ENCODE data around the gene ARMH3.
"Not testable (repeated sequence)": the region's sequence is repeated elsewhere in the genome, so short reads cannot be mapped to it uniquely, and the experiment has no call there.

The ARMH3 gene

DNA sequence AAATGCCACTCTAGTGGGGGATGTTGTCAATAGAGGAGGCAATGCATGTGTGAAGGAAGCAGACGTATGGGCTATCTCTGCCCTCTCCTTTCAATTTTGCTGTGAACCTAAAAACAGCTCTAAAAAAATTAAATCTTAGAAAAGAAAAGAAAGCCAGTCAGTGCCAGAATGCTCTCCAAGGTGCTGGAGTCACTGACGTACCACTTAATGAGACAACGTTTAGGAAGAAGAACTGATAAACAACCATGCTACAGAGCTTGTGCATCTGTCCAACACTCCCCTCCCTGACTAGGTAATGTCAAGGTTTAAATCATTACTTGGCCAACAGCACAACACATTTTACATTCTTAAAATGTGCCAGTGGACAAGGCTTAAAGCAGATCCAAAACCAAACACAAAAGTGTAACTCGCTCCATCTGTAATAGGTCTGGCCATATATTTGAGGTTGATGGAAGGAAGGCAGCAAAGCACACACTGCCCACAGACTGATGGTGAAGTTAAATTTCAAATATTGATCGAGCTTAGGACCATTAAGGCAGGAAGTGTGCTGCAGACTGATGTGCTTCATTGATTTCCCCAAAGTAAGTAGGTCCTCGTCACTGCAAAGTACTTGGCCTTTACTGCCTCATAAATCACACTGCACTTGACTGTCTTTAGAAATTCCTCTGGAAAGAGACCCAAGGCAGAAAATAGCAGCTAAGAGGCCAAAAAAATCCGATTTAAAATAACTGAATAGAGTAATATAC is 15.5 kb downstream of the ARMH3 start:
- no peak for DNase-seq

DNA sequence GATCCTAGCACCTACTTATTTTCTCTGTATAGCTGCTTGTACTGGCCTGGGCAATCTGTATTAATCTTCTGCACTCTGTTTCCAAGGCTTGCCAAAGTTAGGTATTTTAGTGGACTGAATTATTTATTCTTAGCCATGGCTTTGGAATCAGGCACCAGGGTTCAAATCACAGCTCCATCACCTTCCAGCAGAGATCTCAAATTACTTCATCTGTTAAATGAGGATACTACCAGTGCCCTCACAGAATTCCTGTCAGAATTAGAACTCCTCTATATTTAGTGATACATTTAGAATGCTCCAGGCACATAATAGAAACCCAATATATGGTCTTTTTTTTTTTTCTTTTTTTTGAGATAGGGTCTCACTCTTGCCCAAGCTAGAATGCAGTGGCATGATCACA is 17.6 kb downstream of the ARMH3 start:
- no peak for DNase-seq

DNA sequence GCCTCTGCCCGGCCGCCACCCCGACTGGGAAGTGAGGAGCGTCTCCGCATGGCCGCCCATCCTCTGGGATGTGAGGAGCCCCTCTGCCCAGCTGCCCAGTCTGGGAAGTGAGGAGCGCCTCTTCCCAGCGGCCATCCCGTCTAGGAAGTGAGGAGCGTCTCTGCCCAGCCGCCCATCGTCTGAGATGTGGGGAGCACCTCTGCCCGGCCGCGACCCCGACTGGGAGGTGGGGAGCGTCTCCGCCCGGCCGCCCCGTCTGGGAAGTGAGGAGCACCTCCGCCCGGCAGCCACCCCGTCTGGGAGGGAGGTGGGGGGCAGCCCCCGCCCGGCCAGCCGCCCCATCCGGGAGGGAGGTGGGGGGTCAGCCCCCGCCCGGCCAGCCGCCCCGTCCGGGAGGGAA is 20.2 kb downstream of the ARMH3 start:
- not testable (repeated sequence) for DNase-seq

DNA sequence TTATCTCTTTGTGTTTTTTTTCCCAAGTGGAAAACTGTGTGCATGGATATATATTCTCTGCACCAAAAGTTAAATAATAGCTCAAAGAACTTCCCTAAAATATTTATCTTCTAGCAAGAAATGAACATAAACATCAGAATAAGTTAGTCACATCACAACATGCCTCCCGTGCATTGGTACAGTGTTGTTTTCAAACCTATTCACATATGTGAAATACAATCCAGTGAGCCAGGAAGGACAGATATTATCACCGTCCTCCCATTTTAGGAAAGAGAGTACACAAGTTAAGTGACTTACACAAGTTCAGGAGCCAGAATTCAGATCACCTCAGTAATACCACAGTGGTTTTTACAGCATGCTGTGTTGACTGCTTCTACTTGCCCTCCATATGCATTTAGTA is 22.2 kb downstream of the ARMH3 start:
- DNase-seq, result no peak

DNA sequence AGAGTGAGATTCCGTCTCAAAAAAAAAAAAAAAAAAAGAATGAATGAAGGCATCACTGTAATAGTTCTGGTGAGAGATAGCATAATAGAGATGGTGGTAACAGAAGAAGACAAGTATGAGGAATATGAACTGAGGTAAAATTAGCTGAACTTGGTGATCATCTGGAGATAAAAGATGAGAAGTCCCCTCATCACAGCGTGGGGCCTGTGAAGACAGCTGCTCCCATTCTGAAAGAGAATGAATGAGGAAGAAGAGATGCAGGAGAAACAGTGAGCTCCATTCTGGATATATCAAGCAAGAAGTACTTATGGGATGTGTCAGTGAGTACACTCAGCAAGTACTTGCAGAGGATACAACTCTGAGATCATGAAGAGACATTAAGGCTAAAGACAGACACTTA is 28.7 kb downstream of the ARMH3 start:
- DNase-seq, result no peak

DNA sequence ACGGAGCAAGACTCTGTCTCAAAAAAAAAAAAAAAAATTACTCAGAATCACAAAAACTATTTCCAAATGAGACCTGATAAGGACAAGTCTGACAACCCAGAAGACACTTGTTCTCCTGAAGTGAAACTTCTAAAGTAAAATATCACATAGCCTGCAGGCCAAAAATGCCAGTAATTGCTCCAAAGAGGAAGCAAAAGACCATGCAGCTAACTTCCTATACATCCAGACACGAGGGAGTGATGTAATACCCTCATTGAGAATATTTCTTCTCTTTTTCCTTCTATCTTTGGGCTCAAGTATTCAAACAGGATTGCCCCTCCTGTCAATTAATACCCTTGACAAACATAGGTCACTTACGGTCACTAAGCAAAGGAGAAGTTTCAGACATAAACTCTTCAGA is 31.2 kb downstream of the ARMH3 start:
- no peak for DNase-seq

DNA sequence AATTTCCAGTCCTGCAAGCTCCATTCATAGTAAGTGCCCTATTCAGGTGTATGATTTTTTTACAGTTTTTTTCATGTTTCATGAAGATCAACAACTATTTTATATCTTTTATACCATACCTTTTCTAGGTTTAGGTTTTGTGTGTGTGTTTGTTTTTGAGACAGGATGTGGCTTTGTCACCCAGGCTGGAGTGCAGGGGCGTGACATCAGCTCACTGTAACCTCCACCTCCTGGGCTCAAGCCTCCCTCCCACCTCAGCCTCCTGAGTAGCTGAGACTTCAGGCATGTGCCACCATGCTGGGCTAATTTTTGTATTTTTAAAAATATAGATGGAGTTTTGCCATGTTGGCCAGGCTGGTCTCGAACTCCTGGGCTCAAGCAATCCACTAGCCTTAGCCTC is 35.0 kb downstream of the ARMH3 start:
- DNase-seq, result peak; percentile 7

DNA sequence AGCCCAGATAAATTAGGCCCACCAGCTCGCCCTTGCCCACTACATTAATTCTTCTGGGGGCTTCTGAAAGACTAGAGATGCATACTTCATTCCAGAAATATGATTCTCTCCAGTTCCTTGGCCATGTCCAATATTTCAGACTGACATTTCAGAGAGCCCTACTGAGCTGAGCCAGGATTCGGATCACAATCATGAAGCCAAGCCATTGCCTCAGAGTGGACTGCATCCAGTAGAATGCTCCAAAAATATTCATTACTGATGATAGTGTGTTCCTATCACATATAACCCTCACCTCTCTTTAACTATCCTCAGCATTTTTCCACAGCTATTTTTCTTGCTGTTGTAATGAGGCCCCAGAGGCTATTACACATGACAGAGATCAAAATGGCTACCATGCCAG is 38.7 kb downstream of the ARMH3 start:
- DNase-seq, result no peak

DNA sequence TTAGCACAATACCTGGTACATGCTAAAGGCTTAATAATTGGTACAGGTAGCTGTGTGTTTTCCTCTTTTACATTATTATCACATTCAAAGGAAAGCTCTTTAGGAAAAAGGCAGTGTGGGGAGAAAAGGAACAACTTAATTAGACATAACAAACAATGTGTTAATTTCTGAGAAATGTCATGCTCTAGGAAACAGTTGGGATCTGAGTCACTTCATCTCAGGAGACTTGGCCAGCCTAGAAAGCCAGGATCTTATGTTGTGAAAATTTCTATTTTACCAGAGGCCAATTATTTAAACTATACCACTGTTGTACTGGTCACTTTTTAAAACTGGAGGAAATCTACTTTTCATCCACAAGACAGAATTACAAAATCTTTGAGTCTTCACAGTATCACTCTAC is 39.6 kb downstream of the ARMH3 start:
- DNase-seq, result no peak

DNA sequence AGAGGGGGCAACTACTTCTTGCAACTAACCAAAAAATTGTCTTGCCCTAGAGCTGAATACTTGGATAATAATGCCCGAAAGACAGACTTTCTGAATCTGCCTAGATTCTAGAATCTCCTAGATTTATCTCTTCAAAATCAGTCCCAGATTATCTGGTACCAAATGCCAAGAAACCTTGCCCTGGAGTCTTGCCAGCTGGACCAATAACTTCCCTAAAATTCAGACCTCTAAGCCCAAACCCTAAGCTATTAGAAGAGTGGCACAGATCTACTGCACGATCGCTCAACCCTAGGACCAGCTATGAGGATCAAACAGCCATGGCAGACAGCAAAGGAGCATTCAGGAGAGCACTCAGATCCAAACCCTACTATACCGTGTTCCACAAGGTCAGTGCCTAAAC is 45.0 kb downstream of the ARMH3 start:
- DNase-seq, result no peak

DNA sequence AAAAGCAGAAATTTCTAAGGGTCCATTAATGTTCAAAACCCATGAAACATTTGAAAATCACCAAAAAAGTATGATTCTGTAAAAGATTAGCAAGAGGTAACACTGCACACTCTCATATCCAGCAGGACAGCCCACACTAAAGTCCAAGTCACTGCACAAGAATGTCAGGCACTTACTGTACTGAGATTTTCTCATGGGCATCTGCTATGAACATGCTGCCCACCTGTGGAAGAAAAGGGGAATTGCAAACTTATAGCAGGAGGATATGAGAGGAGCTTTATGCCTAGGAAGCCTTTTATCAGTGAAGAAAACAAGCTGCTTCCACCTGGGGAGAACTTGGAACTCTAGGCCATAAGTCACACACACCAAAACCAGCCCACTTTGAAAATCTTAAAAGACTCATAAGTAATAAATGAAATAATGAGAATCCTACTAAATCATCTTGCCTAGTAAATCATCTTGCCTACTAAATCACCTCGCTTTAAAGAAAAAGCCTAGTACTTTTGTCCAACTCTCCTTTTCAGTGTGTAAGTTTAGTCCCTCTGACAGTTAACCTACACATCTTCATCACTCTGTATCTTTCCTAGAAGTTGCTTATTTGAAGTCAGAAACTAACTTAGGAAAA is 46.1 kb downstream of the ARMH3 start:
- DNase-seq, result peak; percentile 71

DNA sequence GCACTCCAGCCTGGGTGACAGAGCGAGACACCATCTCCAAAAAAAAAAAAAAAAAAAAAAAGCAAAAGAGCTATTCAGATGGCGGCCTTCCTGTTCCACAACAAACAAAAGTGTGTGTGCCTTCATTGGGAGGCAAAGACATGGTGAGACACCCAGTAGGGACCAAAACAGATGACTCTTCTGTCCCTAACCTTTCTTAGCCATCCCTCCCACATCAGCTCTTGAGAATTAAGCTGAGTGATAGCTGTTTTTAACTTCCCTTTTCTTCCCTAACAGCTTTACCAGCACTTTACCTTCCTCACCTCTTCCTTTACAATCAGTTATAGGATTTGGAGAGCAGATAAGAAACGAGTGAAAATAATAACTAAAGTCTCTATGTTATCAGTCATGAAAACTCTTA is 48.2 kb downstream of the ARMH3 start:
- DNase-seq, result no peak

DNA sequence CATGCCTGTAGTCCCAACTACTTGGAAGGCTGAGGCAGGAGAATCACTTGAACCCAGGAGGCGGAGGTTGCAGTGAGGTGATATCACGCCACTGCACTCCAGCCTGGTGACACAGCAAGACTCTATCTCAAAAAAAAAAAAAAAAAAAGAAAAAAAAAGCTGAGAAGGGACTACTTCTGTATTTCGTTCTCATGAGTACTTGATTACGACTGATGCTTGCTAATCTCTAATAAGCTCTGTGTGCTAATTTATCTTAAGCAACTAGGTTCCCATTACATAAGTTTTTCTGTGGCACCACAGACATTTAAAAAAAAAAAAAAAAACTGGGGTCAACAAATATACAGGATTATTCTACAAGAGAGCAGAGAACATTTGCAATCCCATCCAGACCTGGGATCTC is 48.9 kb downstream of the ARMH3 start:
- not testable (repeated sequence) for DNase-seq

DNA sequence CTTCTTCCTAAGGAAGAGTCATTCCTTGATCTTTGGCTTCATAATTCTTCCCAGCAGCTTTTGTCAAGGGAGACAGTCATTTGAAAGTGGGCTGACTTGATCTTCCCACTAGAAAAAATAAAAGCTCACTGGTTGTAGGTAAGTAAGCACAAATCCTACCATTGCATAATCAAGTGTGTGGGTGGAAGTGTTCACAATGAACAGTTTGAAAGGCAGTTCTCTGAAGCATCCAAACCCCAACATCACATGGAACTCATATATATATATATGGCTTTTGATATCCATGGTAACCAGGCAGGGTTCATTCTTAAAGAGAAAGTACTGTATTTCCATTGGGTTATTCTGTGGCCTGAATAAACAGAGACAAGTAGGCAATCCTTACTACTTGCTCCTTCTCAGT is 51.6 kb downstream of the ARMH3 start:
- DNase-seq, result no peak

DNA sequence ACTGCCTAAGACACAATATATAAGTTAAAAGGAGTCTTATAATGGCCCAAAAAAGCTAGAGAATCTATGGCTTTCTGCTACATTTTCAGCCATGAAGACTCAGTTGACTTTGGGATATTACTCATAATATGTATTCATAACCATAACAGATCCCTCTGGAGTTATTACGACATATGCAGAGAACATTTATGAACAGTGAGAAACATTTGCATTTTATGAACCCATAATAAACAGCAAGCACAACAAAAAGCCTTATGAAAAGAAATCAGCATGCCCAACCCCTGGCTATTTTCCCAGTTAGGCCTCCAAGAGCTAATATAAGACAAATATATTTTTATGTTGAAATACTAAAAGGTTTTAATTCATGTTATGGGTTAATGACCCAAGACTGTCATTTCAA is 52.4 kb downstream of the ARMH3 start:
- no peak for DNase-seq

DNA sequence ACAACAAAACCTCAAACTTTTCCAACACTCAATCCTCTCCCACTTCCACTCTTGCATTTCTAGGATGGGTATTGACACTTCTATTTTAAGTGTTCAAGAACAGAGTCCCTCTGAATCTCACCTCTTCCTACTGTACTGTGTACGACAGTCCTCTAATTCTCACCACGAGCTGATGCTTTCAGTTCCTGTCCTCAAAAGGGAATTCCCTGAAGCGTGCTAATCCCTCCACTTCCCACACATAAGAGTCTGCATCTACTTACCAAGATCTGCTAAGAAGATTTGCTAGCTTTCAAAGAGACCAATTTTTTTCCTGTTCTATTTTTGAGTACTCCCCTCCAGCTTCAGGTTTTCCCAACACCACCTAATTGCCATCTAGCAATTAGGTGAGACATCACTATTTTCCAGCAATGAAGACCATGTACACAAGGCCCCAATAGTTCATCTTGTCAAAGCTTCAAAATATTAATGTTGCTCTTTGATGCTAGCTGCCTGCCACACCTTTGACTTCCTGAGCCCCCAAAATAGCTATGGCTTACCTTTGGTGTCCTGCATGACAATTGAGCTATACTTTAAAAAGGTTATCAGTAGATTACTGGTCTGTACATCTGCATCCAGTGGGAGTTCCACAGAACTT is 54.4 kb downstream of the ARMH3 start:
- peak; percentile 22 for DNase-seq

DNA sequence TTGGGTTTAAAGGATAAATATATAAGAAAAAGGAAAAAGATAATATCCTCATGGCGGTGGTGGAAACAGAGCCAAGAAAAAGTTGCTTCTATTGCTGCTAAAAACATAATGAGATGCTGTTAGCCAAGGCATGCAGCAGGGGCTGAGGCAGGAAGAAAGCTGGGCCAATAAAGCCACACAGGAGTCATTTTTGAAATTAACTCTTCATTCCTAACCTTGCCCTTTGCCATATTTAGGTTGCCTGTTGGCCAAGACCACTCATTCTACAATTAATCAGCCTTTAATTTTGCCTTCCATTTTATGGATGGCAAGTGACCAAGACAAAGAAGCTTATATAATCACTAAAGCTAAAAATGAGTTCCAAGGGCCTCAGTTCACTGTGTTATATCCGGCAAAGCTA is 58.2 kb downstream of the ARMH3 start:
- DNase-seq, result no peak

DNA sequence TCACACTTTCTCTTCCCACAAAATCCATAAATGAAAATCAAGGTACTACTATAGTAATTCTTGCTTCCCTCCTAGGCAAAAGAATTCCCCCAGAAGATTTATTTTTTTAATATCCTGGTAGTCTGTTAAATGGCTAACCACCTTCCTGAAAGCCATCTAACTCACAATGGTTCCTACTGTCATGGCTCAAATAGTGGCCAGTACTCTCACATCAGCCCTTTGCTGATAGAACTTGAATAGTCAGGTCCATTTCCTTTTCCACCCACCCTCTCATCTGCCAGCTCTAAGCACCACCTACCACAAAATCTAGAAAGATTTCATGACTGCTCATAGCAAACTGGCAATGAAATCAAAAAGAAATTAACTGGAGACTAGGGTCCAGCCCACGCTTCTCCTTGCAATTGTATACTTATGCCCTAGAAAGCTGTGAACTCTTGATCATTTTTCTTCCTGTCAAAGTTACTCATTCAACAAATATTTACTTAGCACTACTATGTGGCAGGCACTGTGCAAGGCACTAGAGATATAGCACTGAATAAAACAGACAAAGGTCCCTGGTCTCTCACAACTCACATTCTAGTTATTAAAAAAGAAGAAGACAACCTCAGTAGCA is 60.4 kb downstream of the ARMH3 start:
- no peak for DNase-seq

DNA sequence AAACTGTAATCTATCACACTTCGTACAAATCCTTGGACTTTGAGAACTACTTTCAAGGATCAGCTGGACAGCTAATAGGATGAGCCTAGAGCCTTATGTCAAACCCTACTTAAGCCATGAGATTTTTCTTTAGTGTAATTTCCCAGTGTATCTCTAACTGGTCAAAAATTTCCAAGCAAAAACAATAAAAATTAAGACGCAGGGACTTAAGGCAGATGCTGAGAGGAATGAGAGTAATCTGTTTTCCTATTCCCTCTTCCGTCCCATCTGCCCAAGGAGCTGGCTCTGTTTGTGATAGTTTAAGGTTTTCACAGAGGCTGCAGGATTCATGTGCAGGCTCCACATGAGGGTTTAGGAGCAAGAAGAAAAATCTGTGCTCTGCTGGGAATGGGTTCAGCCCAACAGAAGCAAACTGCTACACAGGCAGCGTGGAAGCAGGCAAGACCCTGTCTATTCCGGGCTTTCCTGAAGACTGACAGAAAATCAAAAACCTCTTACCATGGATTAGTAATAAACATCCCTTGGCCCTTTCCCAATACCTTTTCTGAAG is 62.2 kb downstream of the ARMH3 start:
- DNase-seq, result no peak

DNA sequence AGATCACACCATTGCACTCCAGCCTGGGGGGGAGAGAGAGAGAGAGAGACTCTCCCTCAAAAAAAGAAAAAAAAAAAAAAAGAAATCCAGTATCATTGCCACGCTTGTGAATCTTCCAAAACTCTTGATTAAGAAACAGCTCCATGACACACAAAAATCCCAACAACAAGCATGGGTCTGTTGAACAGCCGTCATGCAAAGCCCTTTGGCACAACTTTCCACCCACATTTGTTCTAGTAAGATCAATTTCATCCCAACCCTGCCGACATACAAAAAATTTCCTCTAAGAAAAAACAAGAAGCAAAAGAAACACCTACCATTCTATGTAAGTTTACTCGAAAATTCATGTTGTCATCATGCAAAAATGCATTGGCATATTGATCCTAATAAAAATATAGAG is 62.8 kb downstream of the ARMH3 start:
- no peak for DNase-seq

DNA sequence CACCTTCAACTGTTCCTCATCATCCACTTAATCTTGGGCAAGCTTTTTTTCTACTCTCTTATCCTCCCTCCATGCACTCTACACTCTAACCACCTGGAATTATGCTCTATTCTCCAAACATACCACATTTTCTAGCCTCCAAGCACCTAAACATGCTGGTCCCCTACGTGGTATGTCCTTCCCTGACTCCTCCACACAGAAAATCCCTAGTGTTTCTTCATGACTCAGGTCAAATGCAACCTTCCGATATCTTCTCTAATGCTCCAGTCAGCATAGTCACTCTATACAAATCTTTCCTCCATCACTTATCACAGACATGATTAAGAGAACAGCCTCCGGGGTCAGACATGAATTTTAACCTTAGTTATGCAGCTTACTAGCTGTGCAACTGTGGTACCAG is 68.8 kb downstream of the ARMH3 start:
- no peak for DNase-seq

DNA sequence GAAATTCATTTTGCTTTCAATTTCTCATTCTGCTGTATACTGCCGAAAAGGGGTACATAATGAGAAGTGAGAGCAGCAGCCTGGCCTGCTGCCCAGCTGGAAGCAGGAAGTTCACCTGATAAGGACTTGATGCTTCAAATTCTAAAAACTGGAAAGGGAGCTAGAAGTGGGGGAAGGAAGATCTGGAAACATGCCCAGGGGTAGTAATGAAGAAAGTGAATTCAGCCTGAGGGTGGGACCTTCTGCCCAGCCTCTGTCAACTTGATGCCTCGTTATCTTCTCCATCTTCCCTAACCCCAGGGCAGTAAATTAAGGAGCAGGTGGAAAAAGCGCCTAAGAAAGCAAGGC is 69.4 kb downstream of the ARMH3 start:
- DNase-seq, result no peak

DNA sequence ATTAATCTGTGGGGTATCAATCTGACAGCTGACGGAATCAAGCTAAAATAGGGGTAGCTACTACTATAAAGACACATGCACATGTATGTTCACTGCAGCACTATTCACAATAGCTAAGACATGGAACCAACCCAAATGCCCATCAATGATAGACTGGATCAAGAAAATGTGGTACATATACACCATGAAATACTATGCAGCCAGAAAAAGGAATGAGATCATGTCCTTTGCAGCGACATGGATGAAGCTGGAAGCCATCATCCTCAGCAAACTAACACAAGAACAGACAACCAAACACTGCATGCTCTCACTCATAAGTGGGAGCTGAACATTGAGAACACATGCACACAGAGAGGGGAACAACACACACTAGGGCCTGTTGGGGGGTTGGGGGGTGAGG is 75.3 kb downstream of the ARMH3 start:
- not testable (repeated sequence) for DNase-seq

All from CD4-positive, alpha-beta T cell treated with Interleukin-21 for 1 hour (primary cell).